ENCODE data around the gene EIF4G1. TPM values are rescaled to one million over a fixed set of nuclear protein-coding genes. Genes with fewer than 3 reads are reported as not detected.

EIF4G1 gene
- total RNA-seq, 1 donor from 2014 or later, result 137 TPM

DNA sequence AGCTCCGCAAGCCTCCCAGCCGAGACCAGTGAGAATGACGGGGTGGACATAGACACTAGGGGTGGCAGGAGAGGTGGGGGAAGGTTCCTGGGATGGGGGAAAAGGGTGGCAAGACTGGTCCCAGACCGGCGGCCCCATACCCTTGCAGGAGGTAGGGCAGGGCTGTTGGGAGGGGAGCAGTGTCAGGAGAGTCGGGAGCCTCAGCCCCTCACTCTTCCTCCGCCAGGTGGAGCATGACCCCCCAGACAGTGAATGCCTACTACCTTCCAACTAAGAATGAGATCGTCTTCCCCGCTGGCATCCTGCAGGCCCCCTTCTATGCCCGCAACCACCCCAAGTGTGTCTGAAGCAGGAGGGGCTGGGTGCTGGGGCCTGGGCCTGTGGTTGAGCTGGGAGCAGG is 24.1 kb upstream of the EIF4G1 start:
- Mint-ChIP-seq H3K27ac (no peak overlapping the region), H3K4me3 (no peak overlapping the region), H3K4me1 (no peaks in the 10 kb centered on the region), H3K36me3 (no peaks in the 10 kb centered on the region), H3K27me3 (ENCODE audit: insufficient read depth, low read depth) (peaks cover 11% of the 10 kb centered on the region), H3K9me3 (no peaks in the 10 kb centered on the region)
- Histone ChIP-seq H3K4me3 (no peak overlapping the region), H3K4me2 (no peak overlapping the region), H3K27ac (no peak overlapping the region), H3K36me3 (no peaks in the 10 kb centered on the region), H3K79me2 (ENCODE audit: low read depth) (no peaks in the 10 kb centered on the region), H3K9me3 (ENCODE audit: low read depth) (no peaks in the 10 kb centered on the region), H3F3A (ENCODE audit: low read depth) (no peaks in the 10 kb centered on the region), H2AFZ (replicated peaks) (no peak overlapping the region), H4K20me1 (ENCODE audit: low read depth) (no peaks in the 10 kb centered on the region), H3K4me1 (no peaks in the 10 kb centered on the region), H3K27me3 (peaks cover 6% of the 10 kb centered on the region), H3K9ac (no peak overlapping the region)
- TF ChIP-seq, protein P1, sequence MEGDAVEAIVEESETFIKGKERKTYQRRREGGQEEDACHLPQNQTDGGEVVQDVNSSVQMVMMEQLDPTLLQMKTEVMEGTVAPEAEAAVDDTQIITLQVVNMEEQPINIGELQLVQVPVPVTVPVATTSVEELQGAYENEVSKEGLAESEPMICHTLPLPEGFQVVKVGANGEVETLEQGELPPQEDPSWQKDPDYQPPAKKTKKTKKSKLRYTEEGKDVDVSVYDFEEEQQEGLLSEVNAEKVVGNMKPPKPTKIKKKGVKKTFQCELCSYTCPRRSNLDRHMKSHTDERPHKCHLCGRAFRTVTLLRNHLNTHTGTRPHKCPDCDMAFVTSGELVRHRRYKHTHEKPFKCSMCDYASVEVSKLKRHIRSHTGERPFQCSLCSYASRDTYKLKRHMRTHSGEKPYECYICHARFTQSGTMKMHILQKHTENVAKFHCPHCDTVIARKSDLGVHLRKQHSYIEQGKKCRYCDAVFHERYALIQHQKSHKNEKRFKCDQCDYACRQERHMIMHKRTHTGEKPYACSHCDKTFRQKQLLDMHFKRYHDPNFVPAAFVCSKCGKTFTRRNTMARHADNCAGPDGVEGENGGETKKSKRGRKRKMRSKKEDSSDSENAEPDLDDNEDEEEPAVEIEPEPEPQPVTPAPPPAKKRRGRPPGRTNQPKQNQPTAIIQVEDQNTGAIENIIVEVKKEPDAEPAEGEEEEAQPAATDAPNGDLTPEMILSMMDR (IDR thresholded peaks at IDR 0.05), result no peak
- TF ChIP-seq EZH2 (IDR thresholded peaks at IDR 0.05), result no peak
- no peak for DNase-seq (ENCODE audit: low spot score)

DNA sequence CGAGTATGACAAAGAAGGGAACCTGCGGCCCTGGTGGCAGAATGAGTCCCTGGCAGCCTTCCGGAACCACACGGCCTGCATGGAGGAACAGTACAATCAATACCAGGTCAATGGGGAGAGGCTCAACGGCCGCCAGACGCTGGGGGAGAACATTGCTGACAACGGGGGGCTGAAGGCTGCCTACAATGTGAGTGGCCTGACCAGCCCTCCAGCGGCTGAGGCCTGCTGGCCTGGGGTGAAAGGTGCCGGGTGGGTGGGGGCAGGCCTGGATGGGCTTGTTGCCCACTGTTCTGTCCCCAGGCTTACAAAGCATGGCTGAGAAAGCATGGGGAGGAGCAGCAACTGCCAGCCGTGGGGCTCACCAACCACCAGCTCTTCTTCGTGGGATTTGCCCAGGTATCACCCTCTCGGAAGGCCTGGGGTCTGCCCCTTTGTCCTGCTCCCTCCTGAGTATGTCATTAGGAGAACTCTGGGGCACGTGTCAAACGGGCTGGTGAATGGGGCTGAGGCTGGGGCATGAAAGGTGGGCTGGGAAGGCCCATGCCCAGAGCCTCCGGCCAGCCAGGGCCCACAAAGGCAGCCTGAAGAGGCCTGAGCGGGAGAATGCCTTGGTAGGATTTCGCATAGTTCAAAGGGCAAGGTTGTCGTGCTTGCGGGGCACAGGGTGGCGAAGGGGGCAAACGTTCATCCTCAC is 23.2 kb upstream of the EIF4G1 start:
- DNase-seq (ENCODE audit: low spot score), result no peak
- peaks cover 6% of the 10 kb centered on the region for H3K27me3 ChIP-seq
- Mint-ChIP-seq H3K9me3 (no peaks in the 10 kb centered on the region), H3K4me1 (no peaks in the 10 kb centered on the region), H3K4me3 (no peak overlapping the region), H3K27me3 (ENCODE audit: insufficient read depth, low read depth) (peaks cover 11% of the 10 kb centered on the region), H3K36me3 (no peaks in the 10 kb centered on the region), H3K27ac (no peak overlapping the region)
- no peaks in the 10 kb centered on the region for H3K79me2 ChIP-seq (ENCODE audit: low read depth)
- no peak for TF ChIP-seq EZH2 (IDR thresholded peaks at IDR 0.05)
- no peak for TF ChIP-seq EZH2phosphoT487 (IDR thresholded peaks at IDR 0.05)
- TF ChIP-seq, protein P1 (IDR thresholded peaks at IDR 0.05), result no peak
- H3K27ac ChIP-seq, result no peak overlapping the region
- no peaks in the 10 kb centered on the region for H3K4me1 ChIP-seq
- no peak overlapping the region for H3K4me2 ChIP-seq
- no peaks in the 10 kb centered on the region for H4K20me1 ChIP-seq (ENCODE audit: low read depth)
- no peak overlapping the region for H3K4me3 ChIP-seq
- no peak overlapping the region for H2AFZ ChIP-seq (replicated peaks)
- no peaks in the 10 kb centered on the region for H3K9me3 ChIP-seq (ENCODE audit: low read depth)
- no peak overlapping the region for H3K9ac ChIP-seq
- H3K36me3 ChIP-seq, result no peaks in the 10 kb centered on the region
- H3F3A ChIP-seq (ENCODE audit: low read depth), result no peaks in the 10 kb centered on the region

DNA sequence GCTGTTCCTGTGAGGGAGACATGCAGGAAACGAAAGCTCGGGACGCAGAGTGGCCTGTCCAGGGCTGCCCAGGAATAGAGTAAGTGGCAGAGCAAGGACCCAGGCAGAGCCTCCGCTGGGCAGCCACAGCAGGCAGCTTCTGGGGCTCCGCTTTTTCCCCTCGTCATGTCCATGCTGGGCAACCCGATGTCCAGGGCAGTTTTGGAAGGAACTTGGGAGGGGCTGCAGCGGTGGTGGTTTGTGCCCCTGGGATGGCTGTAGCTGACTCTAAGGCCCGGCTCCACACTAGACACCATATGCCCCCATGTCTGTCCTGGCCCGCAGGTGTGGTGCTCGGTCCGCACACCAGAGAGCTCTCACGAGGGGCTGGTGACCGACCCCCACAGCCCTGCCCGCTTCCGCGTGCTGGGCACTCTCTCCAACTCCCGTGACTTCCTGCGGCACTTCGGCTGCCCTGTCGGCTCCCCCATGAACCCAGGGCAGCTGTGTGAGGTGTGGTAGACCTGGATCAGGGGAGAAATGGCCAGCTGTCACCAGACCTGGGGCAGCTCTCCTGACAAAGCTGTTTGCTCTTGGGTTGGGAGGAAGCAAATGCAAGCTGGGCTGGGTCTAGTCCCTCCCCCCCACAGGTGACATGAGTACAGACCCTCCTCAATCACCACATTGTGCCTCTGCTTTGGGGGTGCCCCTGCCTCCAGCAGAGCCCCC is 22.5 kb upstream of the EIF4G1 start:
- Histone ChIP-seq H3K4me3 (no peak overlapping the region), H3K4me2 (no peak overlapping the region), H3F3A (ENCODE audit: low read depth) (no peaks in the 10 kb centered on the region), H3K27me3 (peaks cover 6% of the 10 kb centered on the region), H3K36me3 (no peaks in the 10 kb centered on the region), H3K27ac (no peak overlapping the region), H2AFZ (replicated peaks) (no peak overlapping the region), H4K20me1 (ENCODE audit: low read depth) (no peaks in the 10 kb centered on the region), H3K4me1 (no peaks in the 10 kb centered on the region), H3K9me3 (ENCODE audit: low read depth) (no peaks in the 10 kb centered on the region), H3K79me2 (ENCODE audit: low read depth) (no peaks in the 10 kb centered on the region), H3K9ac (no peak overlapping the region)
- no peaks in the 10 kb centered on the region for H3K9me3 Mint-ChIP-seq
- DNase-seq (ENCODE audit: low spot score), result no peak
- H3K4me1 Mint-ChIP-seq, result no peaks in the 10 kb centered on the region
- H3K4me3 Mint-ChIP-seq, result no peak overlapping the region
- H3K27ac Mint-ChIP-seq, result no peak overlapping the region
- peaks cover 8% of the 10 kb centered on the region for H3K27me3 Mint-ChIP-seq (ENCODE audit: insufficient read depth, low read depth)
- no peak for TF ChIP-seq EZH2 (IDR thresholded peaks at IDR 0.05)
- TF ChIP-seq, protein P1 (IDR thresholded peaks at IDR 0.05), result no peak
- TF ChIP-seq EZH2phosphoT487 (IDR thresholded peaks at IDR 0.05), result no peak
- H3K36me3 Mint-ChIP-seq, result no peaks in the 10 kb centered on the region

Data from neural progenitor cell (in vitro differentiated cells).